T-cell (primary cell): ENCODE measurements around the gene GATAD2A. TPM values are rescaled to one million over a fixed set of nuclear protein-coding genes. Genes with fewer than 3 reads are reported as not detected.

ENCODE experiments used
- ATAC-seq, 4 experiments: fragments of 200-7000 bp in 3 of 4; fragments of 150-1000 bp in 1 of 4; cut with Tn5 transposase; replicated peaks in 1 of 4; 1 replicate in 3 of 4; 2 replicates in 1 of 4; pipeline ENCODE4 v1.10.0; 2021; ENCODE audit warnings: moderate library complexity in 3 of 4, mild to moderate bottlenecking in 2 of 4, moderate number of reproducible peaks in 1 of 4
- CTCF ChIA-PET, 2 donors: fragments of 300-600 bp; sonication (Branson Sonifier 250); formaldehyde crosslinking; loops; one replicate each; lab custom pipeline; 2022; ENCODE audit warnings: antibody characterized with exemption in 2 of 2; lab: Charles Lee
- POLR2A ChIA-PET, 2 donors: fragments of 300-600 bp; sonication (Branson Sonifier 250); formaldehyde crosslinking; loops; one replicate each; lab custom pipeline; 2022; ENCODE audit warnings: antibody characterized with exemption in 2 of 2; lab: Charles Lee
- DNase-seq, 35 experiments: peaks; one replicate each; pipeline versions ENCODE4 v3.0.0 to v3.0.0-alpha.2; 2013 to 2023
- H3K27ac ChIP-seq: one replicate; pipeline ENCODE4 v1.5.1; 2013; ENCODE audit warnings: low read length
- H3K27me3 ChIP-seq, 2 experiments: replicated peaks in 1 of 2; 1 replicate in 1 of 2; 2 replicates in 1 of 2; pipeline versions ENCODE4 v1.6.1 to v1.7.0; 2013; ENCODE audit warnings: low read length in 1 of 2, mixed read lengths in 1 of 2; ENCODE audit not compliant: control insufficient read depth in 2 of 2, insufficient read depth in 2 of 2; ENCODE audit errors: extremely low read depth in 1 of 2
- H3K36me3 ChIP-seq, 2 donors: 1 replicate in 1 of 2; 2 replicates in 1 of 2; pipeline versions ENCODE4 v1.6.1 to v1.7.0; 2013; ENCODE audit warnings: low read length in 1 of 2; ENCODE audit not compliant: control insufficient read depth in 2 of 2, insufficient read depth in 1 of 2; ENCODE audit errors: extremely low read depth in 1 of 2
- H3K4me1 ChIP-seq, 2 experiments: 1 replicate in 1 of 2; 2 replicates in 1 of 2; pipeline versions ENCODE4 v1.6.1 to v1.7.0; 2013; ENCODE audit warnings: low read length in 2 of 2, mixed read lengths in 1 of 2; ENCODE audit not compliant: insufficient read depth in 2 of 2, control insufficient read depth in 1 of 2; ENCODE audit errors: extremely low read depth in 1 of 2
- H3K4me3 ChIP-seq, 2 donors: 1 replicate in 1 of 2; 2 replicates in 1 of 2; pipeline versions ENCODE4 v1.5.1 to v1.7.0; 2013; ENCODE audit warnings: mild to moderate bottlenecking in 2 of 2, low read length in 1 of 2, moderate library complexity in 1 of 2; ENCODE audit not compliant: control insufficient read depth in 1 of 2; ENCODE audit errors: extremely low read depth in 1 of 2
- H3K9me3 ChIP-seq: 2 replicates; pipeline ENCODE4 v1.7.0; 2013
- H3K27ac Mint-ChIP-seq, 2 donors: one replicate each; pipeline ENCODE4 v1.8.0; 2020 to 2021; ENCODE audit warnings: mild to moderate bottlenecking in 2 of 2, mixed read lengths in 2 of 2
- H3K27me3 Mint-ChIP-seq, 2 donors: one replicate each; pipeline ENCODE4 v1.8.0; 2021 to 2022; ENCODE audit warnings: mixed read lengths in 2 of 2
- H3K36me3 Mint-ChIP-seq: one replicate; pipeline ENCODE4 v1.8.0; 2021; ENCODE audit warnings: mixed read lengths
- H3K4me1 Mint-ChIP-seq, 3 donors: one replicate each; pipeline ENCODE4 v1.8.0; 2020 to 2022; ENCODE audit warnings: mixed read lengths in 3 of 3, mild to moderate bottlenecking in 1 of 3
- H3K4me3 Mint-ChIP-seq, 3 donors: one replicate each; pipeline ENCODE4 v1.8.0; 2020 to 2022; ENCODE audit warnings: mild to moderate bottlenecking in 3 of 3, mixed read lengths in 3 of 3, moderate library complexity in 3 of 3
- H3K9me3 Mint-ChIP-seq, 3 donors: one replicate each; pipeline ENCODE4 v1.8.0; 2020 to 2022; ENCODE audit warnings: mixed read lengths in 3 of 3
- WGBS: methylation state at CpG from one replicate; pipeline ENCODE4 v1.1.5; 2013; ENCODE audit warnings: missing lambda C conversion rate; ENCODE audit not compliant: insufficient coverage; 5-methylcytosine and 5-hydroxymethylcytosine counted together
- total RNA-seq, 35 experiments: library from RNA in 6 of 35; stranded (reverse) in 6 of 35; fragments of 120-200 nt in 1 of 35; gene quantifications; one replicate each; pipeline versions ENCODE4 v1.2.1 to v1.2.4 and lab custom pipeline; 2013 to 2026

Gene GATAD2A
- total RNA-seq, 5 donors from 2014 or later (not counting 1 experiment from before 2014, with no cell fraction given): 114 to 144 (median 133) TPM

DNA sequence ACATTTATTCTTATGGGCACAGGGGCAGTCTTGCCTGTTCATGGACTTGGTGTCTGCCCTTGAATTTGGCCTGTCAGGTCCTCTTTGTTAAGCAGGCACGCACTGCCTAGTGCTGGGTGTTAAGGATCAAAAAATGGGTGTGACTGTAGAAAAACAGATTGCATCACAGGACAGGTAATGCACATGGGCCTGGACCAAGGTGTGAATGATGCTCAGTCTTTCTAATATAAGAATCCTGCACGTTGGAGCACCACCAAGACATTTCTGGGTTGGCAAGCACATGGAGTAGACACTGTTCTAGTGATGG, 33.7 kb downstream of the GATAD2A start:
- Histone ChIP-seq H3K9me3 (no peaks in the 10 kb centered on the region), H3K27ac (no peak overlapping the region), H3K36me3 (peaks cover 8 to 10% of the 10 kb centered on the region in 2 donors), H3K27me3 (no peaks in the 10 kb centered on the region), H3K4me3 (no peak overlapping the region), H3K4me1 (peaks cover 0 to 42% of the 10 kb centered on the region in 2 experiments)
- WGBS: 71% methylated on average over 2 of the region's 2 CpGs
- Mint-ChIP-seq H3K36me3 (peaks cover 15% of the 10 kb centered on the region), H3K9me3 (no peaks in the 10 kb centered on the region), H3K27me3 (no peaks in the 10 kb centered on the region), H3K27ac (peak overlapping the region; percentile 18 to 70), H3K4me3 (no peak overlapping the region), H3K4me1 (peaks cover 63 to 72% (median 69%) of the 10 kb centered on the region in 3 donors)
- DNase-seq: no peak
- CTCF ChIA-PET: no interaction called here
- ATAC-seq: no peak
- POLR2A ChIA-PET: no interaction called here

DNA sequence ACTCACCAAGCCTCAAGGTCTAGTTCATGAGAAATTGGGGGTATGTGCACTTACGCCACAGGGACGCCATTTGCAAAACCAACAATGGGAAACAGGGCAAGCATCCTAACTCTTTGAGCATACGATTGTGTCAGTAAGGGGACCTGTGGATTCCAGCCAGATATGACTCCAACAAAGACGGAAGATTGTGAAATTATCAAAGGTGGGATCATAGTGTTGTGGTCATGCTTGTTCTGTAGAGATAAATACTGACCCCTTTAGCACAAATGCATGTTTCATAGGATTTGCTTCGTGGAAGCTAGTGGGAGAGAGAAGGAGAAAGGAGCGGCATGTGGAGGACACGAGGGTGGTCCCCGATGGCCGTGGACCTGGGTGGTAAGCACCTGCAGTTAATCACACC, 37.8 kb downstream of the GATAD2A start:
- WGBS: 100% methylated on average over 2 of the region's 9 CpGs
- DNase-seq (no peak), ATAC-seq (no peak)
- Histone ChIP-seq H3K27ac (no peak overlapping the region), H3K27me3 (no peaks in the 10 kb centered on the region), H3K4me1 (peaks cover 6 to 52% of the 10 kb centered on the region in 2 experiments), H3K4me3 (no peak overlapping the region), H3K9me3 (no peaks in the 10 kb centered on the region), H3K36me3 (peaks cover 0 to 3% of the 10 kb centered on the region in 2 donors)
- Mint-ChIP-seq H3K4me3 (peak overlapping the region in 1 of 3 donors; percentile 15), H3K27me3 (no peaks in the 10 kb centered on the region), H3K4me1 (peaks cover 76 to 79% (median 78%) of the 10 kb centered on the region in 3 donors), H3K9me3 (no peaks in the 10 kb centered on the region), H3K27ac (peak overlapping the region; percentile 84 to 93), H3K36me3 (peaks cover 15% of the 10 kb centered on the region)
- ChIA-PET POLR2A (interaction anchor here (0.5 to 0.6 kb wide), 3 partner anchors 12 to 62 kb away, joined by 3 to 8 read pairs (median 4); no protein-coding TSS in a partner anchor), CTCF (interaction anchor here in 1 of 2 donors (0.6 to 0.9 kb wide), 2 partner anchors 12 to 14 kb away, joined by 3 read pairs; no protein-coding TSS in a partner anchor)

DNA sequence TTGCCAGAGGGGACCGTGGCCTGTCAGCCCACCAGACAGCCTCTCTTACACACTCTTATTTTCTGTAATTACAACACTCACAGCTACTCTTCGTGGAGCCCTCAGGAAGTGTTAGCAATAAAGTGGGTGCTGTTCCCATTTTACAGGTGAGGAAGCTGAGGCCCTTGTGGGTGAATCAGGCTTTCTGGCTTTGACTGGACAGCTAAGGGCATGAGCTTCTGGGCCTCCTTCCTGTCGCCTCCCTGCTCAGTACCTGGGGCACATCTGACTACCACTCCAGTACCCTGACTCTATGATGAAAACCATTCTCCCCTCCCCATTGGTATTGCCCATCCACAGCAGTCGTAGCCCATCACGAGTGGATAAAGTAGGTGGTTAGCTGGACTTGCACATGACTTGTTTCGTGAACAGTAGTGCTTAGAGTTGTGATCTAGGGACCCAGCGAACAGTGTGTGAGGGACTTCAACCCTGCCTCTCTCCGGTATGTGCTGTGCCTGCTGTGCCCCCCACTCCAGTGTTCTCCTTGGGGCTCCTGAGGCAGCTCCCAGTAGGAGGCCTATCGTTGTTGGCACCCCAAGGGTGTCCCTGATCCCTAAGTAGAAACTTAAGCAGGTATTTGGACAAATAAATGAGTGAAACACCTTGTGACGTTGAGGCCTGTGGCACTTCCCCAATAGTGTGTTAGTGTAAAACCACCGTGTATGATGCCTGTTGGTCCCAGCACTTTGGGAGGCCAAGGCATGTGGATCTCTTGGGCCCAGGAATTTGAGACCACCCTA, 38.6 kb downstream of the GATAD2A start:
- peaks cover 6 to 52% of the 10 kb centered on the region in 2 experiments for H3K4me1 ChIP-seq
- H3K36me3 Mint-ChIP-seq: peaks cover 15% of the 10 kb centered on the region
- no peaks in the 10 kb centered on the region for H3K27me3 Mint-ChIP-seq
- POLR2A ChIA-PET: interaction anchor here in 1 of 2 donors (0.6 kb wide), 1 partner anchor 520 kb away, joined by 3 read pairs; no protein-coding TSS in a partner anchor
- WGBS: 70% methylated on average over 4 of the region's 11 CpGs
- H3K4me1 Mint-ChIP-seq: peaks cover 76 to 80% (median 79%) of the 10 kb centered on the region in 3 donors
- ATAC-seq (peak in 1 of 4 experiments; percentile 8), DNase-seq (no peak)
- H3K27me3 ChIP-seq: no peaks in the 10 kb centered on the region
- H3K9me3 ChIP-seq: no peaks in the 10 kb centered on the region
- peaks cover 0 to 3% of the 10 kb centered on the region in 2 donors for H3K36me3 ChIP-seq
- peak overlapping the region; percentile 84 to 93 for H3K27ac Mint-ChIP-seq
- CTCF ChIA-PET: interaction anchor here (0.6 to 0.9 kb wide), 3 partner anchors 14 to 88 kb away, joined by 3 to 4 read pairs (median 3); no protein-coding TSS in a partner anchor
- H3K27ac ChIP-seq: peak overlapping the region; percentile 73
- peak overlapping the region in 1 of 3 donors; percentile 34 for H3K4me3 Mint-ChIP-seq
- H3K4me3 ChIP-seq: no peak overlapping the region
- H3K9me3 Mint-ChIP-seq: no peaks in the 10 kb centered on the region

DNA sequence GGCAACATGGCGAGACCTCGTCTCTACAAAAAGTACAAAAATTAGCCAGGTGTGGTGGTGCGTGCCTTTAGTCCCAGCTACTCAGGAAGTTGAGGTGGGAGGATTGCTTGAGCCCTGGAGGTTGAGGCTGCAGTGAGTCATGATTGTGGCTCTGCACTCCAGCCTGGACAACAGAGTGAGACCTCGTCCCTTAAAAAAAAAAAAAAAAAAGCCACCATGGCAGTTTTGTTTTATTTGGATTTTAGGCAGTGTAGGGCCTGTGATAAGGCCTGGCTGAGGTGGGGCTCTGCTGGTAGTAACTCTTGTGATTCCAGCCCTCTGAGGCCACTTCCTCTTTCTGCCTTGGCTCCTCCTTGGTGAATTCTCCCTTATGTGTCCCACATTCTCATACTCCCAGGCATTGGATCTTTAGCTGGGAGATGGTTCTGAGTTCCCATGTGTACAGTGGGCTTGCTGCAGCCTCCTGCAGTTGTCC, 39.2 kb downstream of the GATAD2A start:
- Mint-ChIP-seq H3K4me3 (peak overlapping the region in 1 of 3 donors; percentile 34), H3K36me3 (peaks cover 11% of the 10 kb centered on the region), H3K4me1 (peaks cover 69 to 78% (median 78%) of the 10 kb centered on the region in 3 donors), H3K27ac (peak overlapping the region; percentile 84 to 93), H3K9me3 (no peaks in the 10 kb centered on the region), H3K27me3 (no peaks in the 10 kb centered on the region)
- DNase-seq (peak in 1 of 35 experiments; percentile 30), ATAC-seq (peak in 3 of 4 experiments; percentile 33 to 39 (median 39))
- WGBS: 20% methylated on average over 1 of the region's 4 CpGs
- Histone ChIP-seq H3K36me3 (peaks cover 0 to 3% of the 10 kb centered on the region in 2 donors), H3K27ac (peak overlapping the region; percentile 73), H3K4me1 (peaks cover 6 to 56% of the 10 kb centered on the region in 2 experiments), H3K4me3 (no peak overlapping the region), H3K9me3 (no peaks in the 10 kb centered on the region), H3K27me3 (no peaks in the 10 kb centered on the region)
- CTCF ChIA-PET: interaction anchor here in 1 of 2 donors (0.6 kb wide), 1 partner anchor 88 kb away, joined by 3 read pairs; no protein-coding TSS in a partner anchor
- POLR2A ChIA-PET: interaction anchor here in 1 of 2 donors (0.5 kb wide), 1 partner anchor 27 kb away, joined by 3 read pairs; no protein-coding TSS in a partner anchor

DNA sequence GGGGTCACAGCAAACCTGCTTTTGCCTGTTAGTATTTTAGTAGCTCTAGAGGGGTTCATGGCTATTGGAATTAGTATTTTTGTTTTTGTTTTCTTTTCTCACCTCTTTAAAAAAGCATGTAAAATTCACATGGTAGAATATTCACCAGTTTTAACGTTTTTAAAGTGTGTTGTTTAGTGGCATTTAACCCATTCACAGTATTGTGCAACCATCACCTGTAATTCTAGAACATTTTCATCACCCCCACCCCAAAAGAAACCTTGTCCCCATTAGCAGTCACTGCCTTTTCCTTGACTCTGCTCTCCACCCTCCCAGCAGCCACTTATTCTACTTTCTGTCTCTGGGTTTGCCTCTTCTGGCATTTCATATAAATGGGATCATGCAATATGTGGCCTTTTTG, 39.8 kb downstream of the GATAD2A start:
- no peaks in the 10 kb centered on the region for H3K27me3 ChIP-seq
- H3K9me3 ChIP-seq: no peaks in the 10 kb centered on the region
- no peak overlapping the region for H3K4me3 ChIP-seq
- H3K36me3 Mint-ChIP-seq: peaks cover 8% of the 10 kb centered on the region
- H3K27ac Mint-ChIP-seq: peak overlapping the region; percentile 84 to 93
- ATAC-seq: no peak
- CTCF ChIA-PET: no interaction called here
- peaks cover 69 to 80% (median 80%) of the 10 kb centered on the region in 3 donors for H3K4me1 Mint-ChIP-seq
- peaks cover 0 to 3% of the 10 kb centered on the region in 2 donors for H3K36me3 ChIP-seq
- no peak for DNase-seq
- H3K9me3 Mint-ChIP-seq: no peaks in the 10 kb centered on the region
- POLR2A ChIA-PET: interaction anchor here in 1 of 2 donors (0.5 kb wide), 1 partner anchor 27 kb away, joined by 3 read pairs; no protein-coding TSS in a partner anchor
- peaks cover 9 to 61% of the 10 kb centered on the region in 2 experiments for H3K4me1 ChIP-seq
- peak overlapping the region in 1 of 3 donors; percentile 41 for H3K4me3 Mint-ChIP-seq
- WGBS: no CpG with 5 or more reads among the region's 1 CpG
- H3K27ac ChIP-seq: peak overlapping the region; percentile 73
- H3K27me3 Mint-ChIP-seq: no peaks in the 10 kb centered on the region

DNA sequence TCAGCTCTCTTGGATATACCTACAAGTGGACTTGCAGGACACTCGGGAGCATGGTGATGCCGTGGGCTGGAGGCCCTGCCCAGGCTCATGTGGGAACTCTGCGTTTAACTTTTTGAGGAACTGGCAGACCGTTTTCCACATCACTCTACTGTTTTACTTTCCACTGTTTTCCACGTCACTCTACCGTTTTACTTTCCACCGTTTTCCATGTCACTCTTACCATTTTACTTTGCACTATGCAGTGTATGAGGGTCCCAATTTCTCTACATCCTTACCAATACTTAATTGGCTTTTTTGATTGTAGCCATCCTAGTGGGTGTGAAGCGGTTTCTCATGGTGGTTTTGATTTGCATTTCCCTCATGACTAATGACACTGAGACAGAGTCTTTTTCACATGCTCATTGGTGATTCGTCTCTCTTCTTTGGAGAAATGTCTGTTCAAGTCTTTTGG, 40.5 kb downstream of the GATAD2A start:
- ChIA-PET CTCF (no interaction called here), POLR2A (no interaction called here)
- H3K27me3 Mint-ChIP-seq: no peaks in the 10 kb centered on the region
- ATAC-seq (peak in 2 of 4 experiments; percentile 34 to 52), DNase-seq (peak in 1 of 35 experiments; percentile 58)
- Histone ChIP-seq H3K27me3 (no peaks in the 10 kb centered on the region), H3K36me3 (peaks cover 0 to 2% of the 10 kb centered on the region in 2 donors), H3K4me3 (no peak overlapping the region), H3K4me1 (peaks cover 11 to 68% of the 10 kb centered on the region in 2 experiments), H3K27ac (peak overlapping the region; percentile 60), H3K9me3 (no peaks in the 10 kb centered on the region)
- H3K27ac Mint-ChIP-seq: peak overlapping the region; percentile 84 to 93
- WGBS: 63% methylated on average over 5 of the region's 9 CpGs
- H3K4me1 Mint-ChIP-seq: peaks cover 70 to 80% (median 79%) of the 10 kb centered on the region in 3 donors
- peaks cover 8% of the 10 kb centered on the region for H3K36me3 Mint-ChIP-seq
- no peaks in the 10 kb centered on the region for H3K9me3 Mint-ChIP-seq
- peak overlapping the region in 2 of 3 donors; percentile 41 to 48 for H3K4me3 Mint-ChIP-seq
